ENCODE results near the gene SEC24B.

SEC24B gene

DNA sequence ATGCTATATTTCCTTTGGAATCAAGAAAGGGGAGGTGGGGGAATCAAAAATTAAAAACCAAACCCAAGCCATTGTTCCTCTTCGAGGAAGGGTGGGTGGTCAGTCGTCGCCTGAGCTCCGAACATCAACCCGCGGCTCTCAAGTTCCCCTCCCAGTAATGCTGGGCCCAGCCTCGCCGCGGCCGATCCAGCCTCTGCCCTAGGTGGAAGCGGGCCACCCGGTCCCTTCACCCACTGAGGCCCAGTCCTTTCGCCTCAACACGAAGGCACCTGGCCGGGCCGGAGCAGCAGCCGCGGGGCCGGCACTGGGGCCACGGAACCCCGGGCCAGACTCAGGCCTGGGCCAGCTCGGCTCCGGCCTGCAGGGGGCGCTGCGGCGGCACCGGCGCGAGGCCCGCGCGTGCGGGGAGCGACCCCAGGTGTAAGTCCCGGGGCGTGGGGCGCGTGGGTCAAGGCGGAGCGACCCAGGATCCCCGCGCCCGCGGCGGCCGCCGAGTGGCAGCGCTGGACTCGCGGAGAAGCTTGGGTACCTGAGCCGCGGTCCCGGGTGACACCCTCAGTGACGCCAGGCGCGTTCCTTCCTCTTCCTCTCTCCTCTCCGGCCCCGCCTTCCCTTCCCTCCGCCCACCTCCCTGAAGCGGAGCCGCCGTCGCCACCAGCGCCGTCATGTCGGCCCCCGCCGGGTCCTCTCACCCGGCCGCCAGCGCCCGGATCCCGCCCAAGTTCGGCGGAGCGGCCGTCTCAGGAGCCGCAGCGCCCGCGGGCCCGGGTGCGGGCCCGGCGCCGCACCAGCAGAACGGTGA is at the start of gene SEC24B:
TSS of gene SEC24B (plus strand) at position 611 of the 802 bp plus-strand sequence. CDS start at position 666, 55 bp downstream.
- Histone ChIP-seq H3K4me1 (peaks cover 23% of the 10 kb centered on the region), H3K9me3 (no peaks in the 10 kb centered on the region), H3K27me3 (ENCODE audit: low read depth) (no peaks in the 10 kb centered on the region), H3K36me3 (replicated peaks) (no peaks in the 10 kb centered on the region), H3K4me3 (peak within 1 kb of the TSS; percentile 57)
- in situ Hi-C loops (cut with MboI; ENCODE audit: low sequenced_read_pairs), result no loop called here
- DNase-seq (ENCODE audit: low spot score in 2 of 2), result peak; percentile 73 to 93

DNA sequence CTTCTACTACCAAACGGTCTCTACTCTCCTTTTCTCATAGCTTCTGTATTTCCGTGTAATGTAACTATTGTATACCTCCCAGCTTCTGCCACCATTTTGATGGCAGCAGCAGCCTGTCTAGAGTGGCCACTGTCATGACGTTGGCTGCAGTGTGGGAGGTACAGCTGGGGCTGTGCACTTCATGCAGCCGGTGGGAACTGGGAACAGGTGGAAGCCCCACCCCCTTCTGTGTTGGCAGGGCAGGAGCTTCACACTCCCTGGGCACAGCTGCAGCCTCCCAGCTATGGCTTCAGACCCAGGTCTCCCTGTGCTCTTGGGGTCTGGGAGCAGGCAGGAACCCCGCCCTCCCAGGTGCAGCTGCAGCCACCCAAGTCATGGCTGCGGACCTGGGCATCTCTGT is 49.8 kb upstream of the SEC24B start:
- Histone ChIP-seq H3K9me3 (no peaks in the 10 kb centered on the region), H3K27me3 (ENCODE audit: low read depth) (peaks cover 8% of the 10 kb centered on the region), H3K36me3 (replicated peaks) (no peaks in the 10 kb centered on the region), H3K4me1 (no peaks in the 10 kb centered on the region; the same call in 1 of the 2 replicates), H3K4me3 (no peak overlapping the region)
- DNase-seq (ENCODE audit: low spot score in 2 of 2), result no peak
- in situ Hi-C loops (cut with MboI; ENCODE audit: low sequenced_read_pairs), result no loop called here

DNA sequence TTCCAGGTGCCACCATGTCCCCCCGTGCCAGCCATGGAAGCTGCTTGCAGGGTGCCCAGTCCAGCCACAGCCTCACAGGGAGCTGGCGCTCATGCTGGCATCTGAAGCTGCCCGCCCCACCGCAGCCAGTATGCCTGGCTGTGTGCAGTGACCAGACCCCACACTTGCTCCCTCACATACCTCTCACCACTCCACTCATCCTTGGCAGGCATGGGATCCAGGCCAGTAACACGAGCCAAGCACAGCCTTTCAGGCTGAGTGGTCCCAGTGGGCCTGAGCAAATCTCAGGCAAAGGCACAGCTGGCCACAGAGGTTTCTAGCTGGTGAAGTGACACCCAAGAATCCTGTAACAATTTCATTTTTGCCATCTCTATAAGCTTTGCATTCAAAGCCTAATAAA is 48.4 kb upstream of the SEC24B start:
- H3K4me1 ChIP-seq, result no peaks in the 10 kb centered on the region; the same call in 1 of the 2 replicates
- in situ Hi-C loops (cut with MboI; ENCODE audit: low sequenced_read_pairs), result no loop called here
- no peak overlapping the region for H3K4me3 ChIP-seq
- no peak for DNase-seq (ENCODE audit: low spot score in 2 of 2)
- no peaks in the 10 kb centered on the region for H3K9me3 ChIP-seq
- no peaks in the 10 kb centered on the region for H3K27me3 ChIP-seq (ENCODE audit: low read depth)
- no peaks in the 10 kb centered on the region for H3K36me3 ChIP-seq (replicated peaks)

DNA sequence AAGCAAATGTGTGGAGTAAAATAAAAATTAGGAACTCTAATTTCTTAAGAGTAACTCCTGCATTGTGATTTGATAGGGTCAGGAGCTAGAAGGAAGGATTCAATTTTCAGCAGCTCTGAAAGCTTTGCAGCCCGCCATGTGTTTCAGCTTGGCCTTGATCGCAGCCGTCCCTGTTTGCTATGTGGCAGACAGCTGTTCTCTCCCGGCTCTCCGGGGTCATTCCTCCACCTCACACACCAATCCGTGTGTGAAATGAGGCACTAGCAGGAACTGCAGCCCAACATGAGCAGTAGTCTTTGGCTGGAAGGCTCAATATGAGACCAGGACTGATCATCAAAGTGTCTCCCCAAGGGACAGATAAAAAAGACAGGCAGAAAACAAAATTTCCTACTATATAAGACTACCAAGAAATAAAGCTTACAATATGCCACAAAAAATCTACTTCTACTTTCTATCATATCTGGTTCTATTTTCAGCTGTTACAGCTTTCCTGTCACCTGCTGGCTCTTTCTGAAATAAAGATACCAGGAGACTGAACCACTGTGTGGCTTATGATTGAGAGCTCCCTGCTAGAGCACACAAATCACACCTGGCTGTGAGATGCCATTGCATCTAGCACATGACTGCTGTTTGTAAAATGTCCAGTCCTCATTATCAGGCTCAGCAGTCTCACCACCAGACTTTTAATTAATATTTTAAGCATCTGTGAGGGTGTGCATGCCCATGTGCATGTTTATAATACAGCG is 44.1 kb upstream of the SEC24B start:
- Histone ChIP-seq H3K4me3 (no peak overlapping the region), H3K9me3 (no peaks in the 10 kb centered on the region), H3K27me3 (ENCODE audit: low read depth) (0 out of 2 replicates have a peak, but pooled peaks cover 3% of the 10 kb centered on the region), H3K4me1 (no peaks in the 10 kb centered on the region), H3K36me3 (replicated peaks) (no peaks in the 10 kb centered on the region)
- in situ Hi-C loops (cut with MboI; ENCODE audit: low sequenced_read_pairs), result no loop called here
- DNase-seq (ENCODE audit: low spot score in 2 of 2), result no peak

DNA sequence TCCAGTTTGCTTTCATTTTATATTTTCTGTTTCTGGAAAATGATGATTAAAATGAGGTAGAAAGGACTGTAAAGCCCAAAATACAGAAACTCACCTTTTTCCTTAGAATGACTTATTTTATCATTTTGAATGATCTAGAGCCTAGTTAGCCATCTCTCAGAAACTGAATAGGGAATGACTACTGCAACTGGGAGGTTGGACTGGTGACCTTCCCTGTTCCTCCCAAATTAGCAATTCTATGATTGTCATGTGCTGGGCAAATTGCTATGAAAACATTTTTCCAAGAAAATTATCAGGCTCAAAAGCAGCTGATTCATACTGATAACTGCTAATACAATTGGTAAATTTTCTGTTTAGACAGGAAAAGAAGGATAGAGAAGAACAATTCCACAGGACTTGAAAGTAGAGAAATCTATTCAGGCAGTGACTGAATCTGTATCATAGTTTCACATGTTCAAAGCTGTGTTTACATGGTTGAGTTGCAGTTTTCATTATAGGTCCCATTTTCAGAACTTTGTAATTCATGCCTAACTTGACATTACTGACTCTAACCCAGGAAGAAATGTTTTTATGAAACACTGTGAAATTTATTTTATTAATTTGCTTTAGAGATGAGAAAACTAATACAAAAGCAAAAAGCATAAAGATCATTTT is 43.4 kb upstream of the SEC24B start:
- no peak overlapping the region for H3K4me3 ChIP-seq
- H3K9me3 ChIP-seq, result no peaks in the 10 kb centered on the region
- in situ Hi-C loops (cut with MboI; ENCODE audit: low sequenced_read_pairs), result no loop called here
- no peak for DNase-seq (ENCODE audit: low spot score in 2 of 2)
- no peaks in the 10 kb centered on the region for H3K4me1 ChIP-seq
- no peaks in the 10 kb centered on the region for H3K36me3 ChIP-seq (replicated peaks)
- 0 out of 2 replicates have a peak, but pooled peaks cover 3% of the 10 kb centered on the region for H3K27me3 ChIP-seq (ENCODE audit: low read depth)

DNA sequence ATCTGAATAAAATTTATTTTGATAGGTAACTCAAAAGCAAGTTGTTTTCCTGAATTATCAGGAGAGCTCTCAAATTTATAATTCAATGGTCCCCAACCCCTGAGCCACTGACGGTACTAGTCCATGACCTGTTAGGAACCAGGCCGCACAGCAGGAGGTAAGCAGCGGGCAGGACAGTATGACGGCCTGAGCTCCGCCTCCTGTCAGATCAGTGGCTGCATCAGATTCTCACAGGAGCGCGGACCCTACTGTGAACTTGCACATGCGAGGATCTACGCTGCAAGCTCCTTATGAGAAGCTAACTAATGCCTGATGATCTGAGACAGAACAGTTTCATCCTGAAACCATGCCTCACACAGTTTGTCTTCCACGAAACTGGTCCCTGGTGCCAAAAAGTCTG is 37.9 kb upstream of the SEC24B start:
- H3K9me3 ChIP-seq, result no peaks in the 10 kb centered on the region
- H3K4me3 ChIP-seq, result no peak overlapping the region
- H3K4me1 ChIP-seq, result no peaks in the 10 kb centered on the region
- DNase-seq (ENCODE audit: low spot score in 2 of 2), result no peak
- no peaks in the 10 kb centered on the region for H3K36me3 ChIP-seq (replicated peaks)
- 0 out of 2 replicates have a peak, but pooled peaks cover 3% of the 10 kb centered on the region for H3K27me3 ChIP-seq (ENCODE audit: low read depth)
- in situ Hi-C loops (cut with MboI; ENCODE audit: low sequenced_read_pairs), result no loop called here

DNA sequence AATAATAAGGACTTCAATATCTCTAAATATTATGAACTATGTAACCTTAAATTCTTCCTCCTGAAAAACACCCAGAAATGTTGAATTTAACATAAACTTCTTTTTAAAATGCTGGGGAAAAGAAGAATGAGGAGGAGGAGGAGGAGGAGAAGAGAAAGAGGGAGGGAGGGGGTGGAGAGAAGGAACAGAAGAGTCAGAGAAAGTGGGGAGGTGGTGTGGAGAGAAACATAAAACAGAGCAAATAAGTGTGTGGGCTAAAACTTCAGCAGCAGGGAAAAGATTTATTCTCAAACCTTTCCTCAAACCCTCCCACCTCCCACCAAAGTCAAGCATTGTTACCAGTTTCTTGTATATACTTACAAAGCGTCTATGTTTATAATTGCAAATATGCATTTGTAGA is 34.7 kb upstream of the SEC24B start:
- no peaks in the 10 kb centered on the region for H3K27me3 ChIP-seq (ENCODE audit: low read depth)
- no peak for DNase-seq (ENCODE audit: low spot score in 2 of 2)
- H3K36me3 ChIP-seq (replicated peaks), result no peaks in the 10 kb centered on the region
- in situ Hi-C loops (cut with MboI; ENCODE audit: low sequenced_read_pairs), result no loop called here
- H3K9me3 ChIP-seq, result no peaks in the 10 kb centered on the region
- H3K4me3 ChIP-seq, result no peak overlapping the region
- no peaks in the 10 kb centered on the region for H3K4me1 ChIP-seq

DNA sequence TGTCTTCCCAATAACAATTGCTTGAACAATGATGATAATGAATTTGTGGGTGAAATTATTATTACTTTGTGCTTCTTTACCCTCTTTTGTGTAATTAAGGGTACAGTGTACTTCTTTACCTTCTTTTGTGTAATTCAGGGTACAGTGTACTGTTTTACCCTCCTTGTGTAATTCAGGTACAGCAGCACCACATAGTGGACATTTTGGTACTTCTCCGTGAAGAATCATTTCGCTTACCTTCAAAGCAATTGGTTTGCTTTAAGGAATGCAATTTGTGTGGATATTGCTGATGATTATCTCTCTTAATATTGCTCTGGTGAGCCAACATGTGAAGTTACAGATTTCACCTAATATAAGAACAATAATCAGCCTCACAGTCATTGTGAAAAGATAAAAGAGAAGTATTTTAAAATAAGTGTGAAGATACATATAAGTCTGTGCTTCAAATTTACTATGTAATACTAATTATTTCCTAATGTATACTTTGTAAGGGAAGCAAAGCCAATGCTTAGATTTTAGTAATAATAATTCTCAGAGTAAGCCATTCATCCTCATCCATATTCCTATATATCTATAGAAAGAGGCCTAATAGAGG is 27.2 kb upstream of the SEC24B start:
- no peaks in the 10 kb centered on the region for H3K4me1 ChIP-seq
- no peaks in the 10 kb centered on the region for H3K9me3 ChIP-seq
- peak; percentile 63 to 66 for DNase-seq (ENCODE audit: low spot score in 2 of 2)
- no peaks in the 10 kb centered on the region for H3K27me3 ChIP-seq (ENCODE audit: low read depth)
- H3K36me3 ChIP-seq (replicated peaks), result no peaks in the 10 kb centered on the region
- H3K4me3 ChIP-seq, result no peak overlapping the region
- in situ Hi-C loops (cut with MboI; ENCODE audit: low sequenced_read_pairs), result loop anchor here (10.0 to 25.0 kb wide), 2 partner anchors 572 to 1106 kb away; no protein-coding TSS in a partner anchor

DNA sequence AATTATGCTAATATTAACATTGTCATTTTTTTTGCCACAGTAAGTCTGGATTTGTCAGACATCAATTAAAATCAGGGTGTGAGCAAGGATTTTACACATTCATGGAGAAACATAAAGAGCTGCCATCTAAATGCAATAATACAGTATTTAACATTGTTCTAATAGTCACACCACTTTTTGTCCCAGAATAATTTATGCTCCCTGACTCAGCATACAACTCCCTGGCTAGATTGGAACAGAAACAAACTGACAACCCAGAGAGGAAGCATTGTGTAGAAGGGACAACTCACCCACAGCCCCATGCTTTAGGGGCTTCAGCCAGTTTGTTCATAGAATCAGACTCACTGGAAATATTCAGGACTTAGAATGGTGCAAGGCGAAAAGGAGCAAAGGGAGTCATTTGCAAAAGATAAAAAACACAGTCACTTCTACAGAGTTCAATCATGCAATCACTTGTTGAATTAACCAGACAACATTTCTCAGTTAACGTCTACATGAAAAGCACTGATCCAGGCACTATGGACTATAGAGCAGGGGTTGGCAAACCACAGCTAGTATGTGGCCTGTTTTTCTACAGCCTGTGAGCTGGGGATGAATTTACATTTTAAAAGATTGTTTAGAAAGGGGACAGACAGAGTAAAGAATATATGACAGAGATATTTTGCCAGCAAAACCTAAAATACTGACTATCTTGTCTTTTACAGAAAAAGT is 26.4 kb upstream of the SEC24B start:
- in situ Hi-C loops (cut with MboI; ENCODE audit: low sequenced_read_pairs), result loop anchor here (10.0 to 25.0 kb wide), 2 partner anchors 572 to 1105 kb away; no protein-coding TSS in a partner anchor
- no peaks in the 10 kb centered on the region for H3K4me1 ChIP-seq
- H3K36me3 ChIP-seq (replicated peaks), result no peaks in the 10 kb centered on the region
- H3K9me3 ChIP-seq, result no peaks in the 10 kb centered on the region
- no peaks in the 10 kb centered on the region for H3K27me3 ChIP-seq (ENCODE audit: low read depth)
- H3K4me3 ChIP-seq, result no peak overlapping the region
- no peak for DNase-seq (ENCODE audit: low spot score in 2 of 2)

DNA sequence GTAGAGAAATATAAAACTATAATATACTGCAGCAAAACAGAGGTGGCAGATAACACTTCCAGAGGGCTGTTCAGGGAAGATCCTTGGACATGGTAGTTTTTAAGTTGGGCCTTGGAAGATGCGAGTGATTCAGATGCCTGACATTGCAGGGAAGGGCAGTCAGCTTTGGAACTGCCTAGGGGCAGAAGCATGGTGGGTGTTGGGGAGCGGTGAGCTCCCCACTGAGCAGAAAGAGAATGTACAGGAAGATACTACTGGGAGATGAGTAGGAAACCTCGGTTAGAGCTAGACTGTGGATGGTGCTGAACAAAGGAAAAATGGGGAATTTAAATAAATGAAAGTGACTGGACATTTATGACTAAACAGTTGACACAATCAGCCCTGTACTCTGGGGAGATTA is 24.9 kb upstream of the SEC24B start:
- H3K9me3 ChIP-seq, result no peaks in the 10 kb centered on the region
- H3K27me3 ChIP-seq (ENCODE audit: low read depth), result no peaks in the 10 kb centered on the region
- no peaks in the 10 kb centered on the region for H3K4me1 ChIP-seq
- no peaks in the 10 kb centered on the region for H3K36me3 ChIP-seq (replicated peaks)
- no peak overlapping the region for H3K4me3 ChIP-seq
- DNase-seq (ENCODE audit: low spot score in 2 of 2), result no peak
- in situ Hi-C loops (cut with MboI; ENCODE audit: low sequenced_read_pairs), result loop anchor here (10.0 to 25.0 kb wide), 2 partner anchors 574 to 1104 kb away; no protein-coding TSS in a partner anchor

DNA sequence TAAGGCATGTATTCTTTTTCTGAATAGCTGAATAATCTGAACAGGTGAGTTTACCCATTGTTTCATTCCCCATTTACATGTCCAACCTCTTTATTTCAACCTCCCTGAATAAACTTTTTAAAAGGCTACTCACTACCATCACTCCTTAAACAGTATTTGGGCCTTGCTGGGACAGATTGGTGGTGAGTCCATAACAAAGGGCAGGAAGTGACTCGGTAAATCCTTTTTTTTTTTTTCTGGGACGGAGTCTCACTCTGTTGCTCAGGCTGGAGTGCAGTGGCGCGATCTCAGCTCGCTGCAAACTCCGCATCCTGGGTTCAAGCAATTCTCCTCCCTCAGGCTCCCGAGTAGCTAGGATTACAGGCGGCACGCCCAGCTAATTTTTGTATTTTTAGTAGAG is 23.4 kb upstream of the SEC24B start:
- Histone ChIP-seq H3K9me3 (no peaks in the 10 kb centered on the region), H3K36me3 (replicated peaks) (no peaks in the 10 kb centered on the region)
- in situ Hi-C loops (cut with MboI; ENCODE audit: low sequenced_read_pairs), result loop anchor here (25.0 kb wide), 1 partner anchor 1102 kb away; no protein-coding TSS in a partner anchor

DNA sequence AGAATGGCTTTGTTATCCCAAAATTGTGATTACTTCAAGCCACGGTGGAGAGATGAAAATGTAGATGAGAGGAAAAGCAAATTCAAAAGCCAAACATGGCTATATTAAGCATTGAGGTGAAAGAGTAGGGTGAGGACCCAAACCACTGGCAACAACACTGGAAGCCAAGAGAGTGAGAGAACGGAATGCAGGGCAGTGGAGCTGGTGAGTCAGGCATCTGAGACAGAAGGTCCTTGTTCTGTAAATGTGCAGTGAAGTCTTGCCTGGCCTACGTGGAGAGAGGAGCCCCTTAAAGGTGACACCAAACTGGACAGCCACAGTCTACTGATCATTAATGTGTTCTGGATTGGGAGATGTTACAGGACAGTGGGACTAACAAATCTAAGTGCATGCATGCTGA is 22.8 kb upstream of the SEC24B start:
- Histone ChIP-seq H3K4me3 (no peak overlapping the region), H3K27me3 (ENCODE audit: low read depth) (no peaks in the 10 kb centered on the region), H3K4me1 (peaks cover 8% of the 10 kb centered on the region), H3K36me3 (replicated peaks) (no peaks in the 10 kb centered on the region), H3K9me3 (no peaks in the 10 kb centered on the region)
- no peak for DNase-seq (ENCODE audit: low spot score in 2 of 2)
- in situ Hi-C loops (cut with MboI; ENCODE audit: low sequenced_read_pairs), result loop anchor here (25.0 kb wide), 1 partner anchor 1102 kb away; no protein-coding TSS in a partner anchor

More for the DNA sequence above, 23.4 kb upstream of the SEC24B start:
- Histone ChIP-seq H3K4me3 (no peak overlapping the region), H3K27me3 (ENCODE audit: low read depth) (no peaks in the 10 kb centered on the region), H3K4me1 (peaks cover 6% of the 10 kb centered on the region)
- DNase-seq (ENCODE audit: low spot score in 2 of 2), result no peak

DNA sequence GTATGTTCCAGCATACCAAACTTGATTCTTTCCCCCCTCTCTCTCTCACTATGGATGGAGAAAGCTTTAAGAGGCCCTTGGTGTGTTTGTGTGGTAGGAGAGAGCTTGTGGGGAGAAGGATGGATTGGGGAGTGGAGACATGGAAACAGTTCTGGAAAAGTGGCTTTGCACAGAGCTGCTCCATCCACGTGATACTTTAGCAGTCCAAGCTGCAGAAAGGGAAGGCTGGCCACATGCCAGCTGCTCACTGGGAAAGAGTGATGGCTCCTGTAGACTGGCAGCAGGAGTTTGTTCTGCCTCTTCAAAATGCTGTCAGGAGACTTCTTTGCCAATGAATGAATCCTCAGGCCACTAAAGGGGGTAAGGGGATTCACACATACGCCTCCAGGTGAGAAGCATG is 21.7 kb upstream of the SEC24B start:
- no peak for DNase-seq (ENCODE audit: low spot score in 2 of 2)
- Histone ChIP-seq H3K27me3 (ENCODE audit: low read depth) (no peaks in the 10 kb centered on the region), H3K4me3 (no peak overlapping the region), H3K9me3 (no peaks in the 10 kb centered on the region), H3K36me3 (replicated peaks) (no peaks in the 10 kb centered on the region), H3K4me1 (peaks cover 8% of the 10 kb centered on the region)
- in situ Hi-C loops (cut with MboI; ENCODE audit: low sequenced_read_pairs), result loop anchor here (25.0 kb wide), 1 partner anchor 1100 kb away; no protein-coding TSS in a partner anchor

Measured in HAP-1 (cell line).